HG03558 (cell line): ENCODE measurements around the gene RPL7A.
"Not testable (repeated sequence)": the region's sequence is repeated elsewhere in the genome, so short reads cannot be mapped to it uniquely, and the experiment has no call there.

Experiments
- ATAC-seq: cut with Tn5 transposase; IDR thresholded peaks from one replicate; pipeline ENCODE4 v1.9.1; 2021; ENCODE audit warnings: moderate number of reproducible peaks; ENCODE audit not compliant: unreplicated experiment; ENCODE audit errors: extremely low read depth

RPL7A gene

GRCh38 chr9:133327021-133327420 lies 21.0 kb upstream of the RPL7A start:
- ATAC-seq: not testable (repeated sequence)

- ATAC-seq: no peak
Measured at GRCh38 chr9:133327834-133328484, 20.1 kb upstream of the RPL7A start.

GRCh38 chr9:133329306-133330156 lies 18.5 kb upstream of the RPL7A start:
- not testable (repeated sequence) for ATAC-seq

- no peak for ATAC-seq
Measured at GRCh38 chr9:133331221-133331620, 16.8 kb upstream of the RPL7A start.

- ATAC-seq: no peak
Measured at GRCh38 chr9:133331641-133332380, 16.2 kb upstream of the RPL7A start.

GRCh38 chr9:133332381-133332730 lies 15.7 kb upstream of the RPL7A start:
- no peak for ATAC-seq

- no peak for ATAC-seq
Measured at GRCh38 chr9:133333011-133333410, 15.0 kb upstream of the RPL7A start.

GRCh38 chr9:133333566-133333965 lies 14.5 kb upstream of the RPL7A start:
- ATAC-seq: no peak

GRCh38 chr9:133334161-133334560 lies 13.9 kb upstream of the RPL7A start:
- ATAC-seq: no peak

GRCh38 chr9:133334888-133335287 lies 13.1 kb upstream of the RPL7A start:
- ATAC-seq: not testable (repeated sequence)

- ATAC-seq: peak; percentile 69
Measured at GRCh38 chr9:133335924-133336811, 11.8 kb upstream of the RPL7A start, which contains the start of gene SURF6. SURF6 (minus strand) TSS chr9:133336188; CDS start chr9:133336132, 56 bp downstream.

GRCh38 chr9:133339641-133340040 lies 8.4 kb upstream of the RPL7A start:
- no peak for ATAC-seq

- no peak for ATAC-seq
Measured at GRCh38 chr9:133340256-133340655, 7.8 kb upstream of the RPL7A start.

- no peak for ATAC-seq
Measured at GRCh38 chr9:133340916-133341315, 7.1 kb upstream of the RPL7A start.

- no peak for ATAC-seq
Measured at GRCh38 chr9:133341369-133342068, 6.5 kb upstream of the RPL7A start.

GRCh38 chr9:133342069-133342406 lies 6.0 kb upstream of the RPL7A start:
- ATAC-seq: no peak

- no peak for ATAC-seq
Measured at GRCh38 chr9:133342570-133342969, 5.4 kb upstream of the RPL7A start.

- no peak for ATAC-seq
Measured at GRCh38 chr9:133344071-133344470, 3.9 kb upstream of the RPL7A start.

- no peak for ATAC-seq
Measured at GRCh38 chr9:133344979-133345378, 3.0 kb upstream of the RPL7A start.

GRCh38 chr9:133345596-133345995 lies 2.4 kb upstream of the RPL7A start:
- ATAC-seq: no peak
